GM12878 (cell line): Measurements from ENCODE around the gene CTAG1A.
"Not testable (repeated sequence)": the region's sequence is repeated elsewhere in the genome, so short reads cannot be mapped to it uniquely, and the experiment has no call there.

ENCODE experiments used
- DPF2 ChIP-seq: fragments of 450-650 bp; IDR thresholded peaks from 2 replicates; pipeline ENCODE4 v1.6.1; 2017; ENCODE audit warnings: mild to moderate bottlenecking
- EP300 ChIP-seq, 2 experiments: fragments of 150-350 bp in 1 of 2; IDR thresholded peaks; 2 replicates each; pipeline ENCODE4 v1.6.1; 2011 to 2012; ENCODE audit warnings: low read depth in 2 of 2, low read length in 2 of 2, borderline replicate concordance in 1 of 2, improper control_type of control experiment in 1 of 2, inconsistent platforms in 1 of 2; ENCODE audit not compliant: control insufficient read depth in 1 of 2
- HDAC2 ChIP-seq: fragments of 200-600 bp; sonication (generic); IDR thresholded peaks from 2 replicates; pipeline ENCODE4 v1.6.1; 2017
- JUND ChIP-seq: IDR thresholded peaks from 2 replicates; pipeline ENCODE4 v1.6.1; 2012; ENCODE audit warnings: low read depth, mild to moderate bottlenecking, low read length, improper control_type of control experiment, moderate library complexity
- NFYB ChIP-seq: IDR thresholded peaks from 2 replicates; pipeline ENCODE4 v1.6.1; 2011; ENCODE audit warnings: low read depth, mild to moderate bottlenecking, low read length, improper control_type of control experiment, moderate library complexity; ENCODE audit not compliant: insufficient read depth
- POLR2A ChIP-seq: IDR thresholded peaks from 2 replicates; pipeline ENCODE4 v1.6.1; 2011; ENCODE audit warnings: low read depth, mild to moderate bottlenecking, low read length
- TF ChIP-seq, protein P1 (sequence below): IDR thresholded peaks from 2 replicates; pipeline ENCODE4 v1.6.1; 2012; ENCODE audit warnings: mild to moderate bottlenecking, low read depth, low read length

DNA sequence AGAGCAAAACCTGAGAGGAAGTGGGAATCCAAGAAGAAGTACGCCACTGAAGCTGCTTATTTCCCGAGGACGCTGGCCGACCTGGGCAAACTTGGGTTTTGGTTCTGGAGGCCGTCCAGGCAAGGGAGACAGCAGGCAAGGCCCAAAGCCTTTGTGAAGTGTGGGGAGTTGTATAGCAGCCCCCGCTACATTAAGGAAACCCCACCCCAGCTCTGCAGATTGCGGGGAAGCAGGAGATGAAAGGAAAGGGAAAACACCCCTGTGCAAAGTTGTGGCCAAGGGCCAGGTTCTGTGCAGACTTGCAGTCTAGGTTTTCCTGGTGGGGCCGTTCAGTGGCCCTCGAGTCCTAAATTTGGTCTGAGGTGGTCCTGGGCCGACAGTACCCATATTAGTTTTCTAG, 11.9 kb upstream of the CTAG1A start:
- TF ChIP-seq DPF2; HDAC2; EP300 (IDR thresholded peaks at IDR 0.05; ENCODE audit: borderline replicate concordance in 1 of 2, control insufficient read depth in 1 of 2, low read depth in 2 of 2, low read length in 2 of 2); POLR2A; JUND; NFYB: not testable (repeated sequence)
- TF ChIP-seq, protein P1, sequence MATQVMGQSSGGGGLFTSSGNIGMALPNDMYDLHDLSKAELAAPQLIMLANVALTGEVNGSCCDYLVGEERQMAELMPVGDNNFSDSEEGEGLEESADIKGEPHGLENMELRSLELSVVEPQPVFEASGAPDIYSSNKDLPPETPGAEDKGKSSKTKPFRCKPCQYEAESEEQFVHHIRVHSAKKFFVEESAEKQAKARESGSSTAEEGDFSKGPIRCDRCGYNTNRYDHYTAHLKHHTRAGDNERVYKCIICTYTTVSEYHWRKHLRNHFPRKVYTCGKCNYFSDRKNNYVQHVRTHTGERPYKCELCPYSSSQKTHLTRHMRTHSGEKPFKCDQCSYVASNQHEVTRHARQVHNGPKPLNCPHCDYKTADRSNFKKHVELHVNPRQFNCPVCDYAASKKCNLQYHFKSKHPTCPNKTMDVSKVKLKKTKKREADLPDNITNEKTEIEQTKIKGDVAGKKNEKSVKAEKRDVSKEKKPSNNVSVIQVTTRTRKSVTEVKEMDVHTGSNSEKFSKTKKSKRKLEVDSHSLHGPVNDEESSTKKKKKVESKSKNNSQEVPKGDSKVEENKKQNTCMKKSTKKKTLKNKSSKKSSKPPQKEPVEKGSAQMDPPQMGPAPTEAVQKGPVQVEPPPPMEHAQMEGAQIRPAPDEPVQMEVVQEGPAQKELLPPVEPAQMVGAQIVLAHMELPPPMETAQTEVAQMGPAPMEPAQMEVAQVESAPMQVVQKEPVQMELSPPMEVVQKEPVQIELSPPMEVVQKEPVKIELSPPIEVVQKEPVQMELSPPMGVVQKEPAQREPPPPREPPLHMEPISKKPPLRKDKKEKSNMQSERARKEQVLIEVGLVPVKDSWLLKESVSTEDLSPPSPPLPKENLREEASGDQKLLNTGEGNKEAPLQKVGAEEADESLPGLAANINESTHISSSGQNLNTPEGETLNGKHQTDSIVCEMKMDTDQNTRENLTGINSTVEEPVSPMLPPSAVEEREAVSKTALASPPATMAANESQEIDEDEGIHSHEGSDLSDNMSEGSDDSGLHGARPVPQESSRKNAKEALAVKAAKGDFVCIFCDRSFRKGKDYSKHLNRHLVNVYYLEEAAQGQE, result not testable (repeated sequence)
